ENCODE data around the gene SLC22A13. TPM values are rescaled to one million over a fixed set of nuclear protein-coding genes. Genes with fewer than 3 reads are reported as not detected.
"Not testable (repeated sequence)": the region's sequence is repeated elsewhere in the genome, so short reads cannot be mapped to it uniquely, and the experiment has no call there.

Gene SLC22A13
- total and polyA plus RNA-seq, 10 donors, result 0.05 to 1.6 (median 0.51) TPM; not detected in 1

- WGBS, 5 donors, result 92 to 97% (median 93%) methylated on average over 3 to 5 of the region's 5 CpGs
- intact Hi-C loops (cut with DNase I; ENCODE audit: low total_unique reads), result no loop called here
- Histone ChIP-seq H3K36me3 (peaks cover 0 to 34% (median 0%) of the 10 kb centered on the region in 6 donors), H3K4me3 (no peak overlapping the region), H3K4me1 (peaks cover 0 to 11% (median 0%) of the 10 kb centered on the region in 6 donors), H3K27me3 (replicated peaks in 1 of 7) (no peaks in the 10 kb centered on the region), H3K9me3 (no peaks in the 10 kb centered on the region), H3K27ac (no peak overlapping the region)
- no peak for DNase-seq
- TF ChIP-seq POLR2AphosphoS5 (IDR thresholded peaks at IDR 0.05) (no peak), POLR2A (IDR thresholded peaks at IDR 0.05) (no peak), CTCF (IDR thresholded peaks at IDR 0.05 in 8 of 11, conservative IDR thresholded peaks at IDR 0.05 in 3 of 11) (no peak)
These were observed 13.2 kb downstream of the SLC22A13 start for GRCh38 chr3:38278841-38279240.

- Histone ChIP-seq H3K27me3 (replicated peaks in 1 of 7) (no peaks in the 10 kb centered on the region), H3K36me3 (peaks cover 0 to 6% (median 0%) of the 10 kb centered on the region in 6 donors), H3K27ac (peak within 1 kb of the TSS in 4 of 8 donors; percentile 22 to 76 (median 48)), H3K4me3 (no peak within 1 kb of the TSS), H3K4me1 (peaks cover 0 to 11% (median 0%) of the 10 kb centered on the region in 6 donors), H3K9me3 (peaks cover 0 to 5% (median 0%) of the 10 kb centered on the region in 8 donors)
- no peak for DNase-seq
- WGBS, 5 donors, result 82 to 93% (median 91%) methylated on average over 14 of the region's 14 CpGs
- intact Hi-C loops (cut with DNase I; ENCODE audit: low total_unique reads), result no loop called here
- no peak for TF ChIP-seq POLR2A (IDR thresholded peaks at IDR 0.05)
These were observed 16.5 kb downstream of the SLC22A13 start, which contains the start of gene SLC22A14 for GRCh38 chr3:38281895-38282686. SLC22A14 (plus strand) TSS chr3:38282294; CDS start chr3:38306027, 23,733 bp downstream.

GRCh38 chr3:38283810-38284755 is 18.5 kb downstream of the SLC22A13 start:
- intact Hi-C loops (cut with DNase I; ENCODE audit: low total_unique reads), result no loop called here
- WGBS, 5 donors, result 90 to 96% (median 92%) methylated on average over 12 to 16 of the region's 16 CpGs
- TF ChIP-seq CTCF (IDR thresholded peaks at IDR 0.05 in 8 of 11, conservative IDR thresholded peaks at IDR 0.05 in 3 of 11), result no peak
- H3K27ac ChIP-seq, result no peak overlapping the region
- H3K4me1 ChIP-seq, result peaks cover 0 to 11% (median 0%) of the 10 kb centered on the region in 6 donors
- H3K9me3 ChIP-seq, result peaks cover 0 to 5% (median 0%) of the 10 kb centered on the region in 8 donors
- H3K36me3 ChIP-seq, result no peaks in the 10 kb centered on the region
- no peak overlapping the region for H3K4me3 ChIP-seq
- no peak for DNase-seq
- no peaks in the 10 kb centered on the region for H3K27me3 ChIP-seq (replicated peaks in 1 of 7)

- H3K4me1 ChIP-seq, result peaks cover 0 to 11% (median 0%) of the 10 kb centered on the region in 6 donors
- TF ChIP-seq POLR2AphosphoS5 (IDR thresholded peaks at IDR 0.05) (no peak), CTCF (IDR thresholded peaks at IDR 0.05 in 8 of 11, conservative IDR thresholded peaks at IDR 0.05 in 3 of 11) (no peak), POLR2A (IDR thresholded peaks at IDR 0.05) (no peak)
- 92 to 98% (median 96%) methylated on average over 6 of the region's 6 CpGs for WGBS, 5 donors
- H3K36me3 ChIP-seq, result no peaks in the 10 kb centered on the region
- H3K27me3 ChIP-seq (replicated peaks in 1 of 7), result no peaks in the 10 kb centered on the region
- no peak for DNase-seq
- peaks cover 0 to 5% (median 0%) of the 10 kb centered on the region in 8 donors for H3K9me3 ChIP-seq
- no peak overlapping the region for H3K27ac ChIP-seq
- H3K4me3 ChIP-seq, result no peak overlapping the region
- intact Hi-C loops (cut with DNase I; ENCODE audit: low total_unique reads), result no loop called here
These were observed 19.1 kb downstream of the SLC22A13 start for GRCh38 chr3:38284756-38285150.

GRCh38 chr3:38289286-38290217 is 23.9 kb downstream of the SLC22A13 start:
- H3K36me3 ChIP-seq; H3K4me3 ChIP-seq; DNase-seq; H3K9me3 ChIP-seq; intact Hi-C loops (cut with DNase I; ENCODE audit: low total_unique reads); H3K27ac ChIP-seq; H3K4me1 ChIP-seq; H3K27me3 ChIP-seq (replicated peaks in 1 of 7): not testable (repeated sequence)
- 90 to 97% (median 94%) methylated on average over 16 of the region's 16 CpGs for WGBS, 5 donors

GRCh38 chr3:38297053-38297452 is 31.4 kb downstream of the SLC22A13 start:
- DNase-seq; H3K4me1 ChIP-seq; H3K36me3 ChIP-seq; H3K27ac ChIP-seq; H3K27me3 ChIP-seq (replicated peaks in 1 of 7); intact Hi-C loops (cut with DNase I; ENCODE audit: low total_unique reads); H3K9me3 ChIP-seq; H3K4me3 ChIP-seq: not testable (repeated sequence)
- WGBS, 5 donors, result 84 to 90% (median 88%) methylated on average over 4 of the region's 4 CpGs
